Erythroblast (primary cell): Measurements from ENCODE around the gene TANC2.

ENCODE experiments used
- DNase-seq, 2 experiments: peaks; one replicate each; lab custom pipeline; 2025; lab: John Stamatoyannopoulos, UW
- GATA1 ChIP-seq: IDR thresholded peaks from 2 replicates; pipeline ENCODE4 v1.6.1; 2011; ENCODE audit warnings: low read depth, mild to moderate bottlenecking, control low read depth, low read length, moderate library complexity
- POLR2A ChIP-seq: IDR thresholded peaks from 2 replicates; pipeline ENCODE4 v1.6.1; 2011; ENCODE audit warnings: mild to moderate bottlenecking, low read length

Gene TANC2

DNA sequence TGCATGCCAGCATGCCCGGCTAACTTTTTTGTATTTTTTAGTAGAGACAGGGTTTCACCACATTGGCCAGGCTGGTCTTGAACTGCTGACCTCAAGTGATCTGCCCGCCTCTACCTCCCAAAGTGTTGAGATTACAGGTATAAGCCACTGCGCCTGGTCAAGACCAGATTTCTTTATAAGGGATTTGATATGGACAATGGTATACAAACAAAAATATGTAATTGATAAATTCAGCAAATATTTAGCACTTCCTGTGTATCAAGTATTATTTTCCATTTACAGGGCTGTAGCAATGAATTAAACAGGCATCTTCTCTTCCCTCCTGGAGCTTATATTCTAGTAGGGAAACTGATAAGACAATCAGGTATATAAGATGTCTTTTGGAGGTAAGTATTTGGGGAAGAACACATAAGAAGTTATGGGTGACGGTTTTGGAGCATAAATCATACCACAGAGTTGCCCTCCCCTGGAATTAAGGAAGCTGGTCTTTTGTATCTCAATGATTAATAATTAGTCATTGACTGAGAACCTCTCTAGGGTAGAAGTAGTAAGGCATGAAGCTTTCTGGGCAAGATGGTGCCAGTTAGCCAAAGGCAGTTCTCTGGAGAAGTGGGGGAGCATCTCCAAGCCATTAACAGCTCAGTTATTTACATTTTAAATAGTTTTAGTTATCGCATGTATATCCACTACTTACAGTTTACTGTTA, 35.8 kb downstream of the TANC2 start:
- no peak for TF ChIP-seq POLR2A
- TF ChIP-seq GATA1: no peak
- no peak for DNase-seq

DNA sequence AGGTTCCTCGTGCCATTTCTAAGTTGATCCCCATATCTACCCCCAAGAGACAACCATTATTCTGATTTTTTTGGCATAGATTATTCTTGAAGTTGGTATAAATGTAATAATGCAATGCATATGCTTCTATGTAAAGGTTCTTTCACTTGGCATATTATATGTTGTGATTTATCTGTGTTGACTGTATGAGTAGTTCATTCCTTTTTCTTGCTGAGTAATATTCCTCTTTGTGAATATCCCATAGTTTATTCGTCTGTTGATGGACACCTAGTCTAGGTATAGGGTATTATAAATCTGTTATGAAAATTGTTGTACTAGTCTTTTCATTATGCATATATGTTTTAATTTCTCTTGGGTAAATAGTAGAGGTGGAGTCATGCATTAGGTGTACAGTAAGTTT, 36.6 kb downstream of the TANC2 start:
- TF ChIP-seq GATA1 (no peak), POLR2A (no peak)
- DNase-seq: no peak

DNA sequence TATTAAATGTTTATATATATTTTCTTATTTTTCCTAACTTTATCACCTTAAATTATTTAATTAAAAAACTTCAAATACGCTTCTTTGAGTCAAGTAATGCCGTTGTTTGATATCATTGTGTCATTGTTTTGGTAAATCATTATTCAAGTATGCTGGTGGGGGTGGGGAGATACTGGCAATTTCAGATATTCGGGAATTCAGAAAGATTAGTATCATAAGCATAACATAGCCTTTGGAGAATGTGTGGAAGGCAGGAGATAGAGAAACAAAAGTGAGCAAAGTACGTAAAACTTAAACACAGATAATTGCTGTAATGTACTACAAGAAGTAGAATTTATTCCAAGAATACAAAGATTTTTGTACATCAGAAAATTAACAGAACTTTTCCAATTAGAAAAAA, 49.8 kb downstream of the TANC2 start:
- TF ChIP-seq GATA1 (no peak), POLR2A (no peak)

More for the DNA sequence above, 49.8 kb downstream of the TANC2 start:
- DNase-seq: no peak
